Daoy (cell line): ENCODE measurements around the gene TBC1D22B. TPM values are rescaled to one million over a fixed set of nuclear protein-coding genes. Genes with fewer than 3 reads are reported as not detected.
A peak's percentile ranks its signal among the peaks of the same experiment; 100 is the strongest.
"Not testable (repeated sequence)": the region's sequence is repeated elsewhere in the genome, so short reads cannot be mapped to it uniquely, and the experiment has no call there.

ENCODE experiments used
- DNase-seq: peaks from one replicate; pipeline ENCODE4 v3.0.0-alpha.2; 2015; ENCODE audit warnings: low read depth
- total RNA-seq: library from RNA; depleted of rRNA; stranded (reverse); fragments of >200 nt; shearing (Covaris generic); gene quantifications from 2 replicates; pipeline ENCODE4 v1.2.3, GENCODE V29; 2014

Gene TBC1D22B
- total RNA-seq, 1 experiment from 2014 or later, result 7.7 TPM

DNA sequence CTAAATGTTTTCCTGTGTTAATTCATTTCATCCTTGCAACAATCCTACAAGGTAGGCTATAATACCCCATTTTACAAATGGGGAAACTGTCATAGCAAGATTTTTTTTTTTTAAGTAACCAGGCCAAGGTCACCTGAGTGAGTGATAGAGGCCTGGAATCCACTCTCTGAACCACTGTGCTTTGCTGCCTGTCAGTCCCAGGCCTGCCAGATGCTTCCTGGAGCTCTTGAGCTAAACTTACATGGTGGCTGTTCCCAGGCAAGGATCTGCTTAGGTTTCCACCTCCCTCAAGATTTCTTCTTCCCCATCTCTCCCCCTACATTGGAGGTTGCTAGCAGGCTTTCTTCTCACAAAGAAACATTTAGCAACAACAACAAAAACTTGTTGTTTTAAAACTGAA is 63.5 kb downstream of the TBC1D22B start:
- no peak for DNase-seq

DNA sequence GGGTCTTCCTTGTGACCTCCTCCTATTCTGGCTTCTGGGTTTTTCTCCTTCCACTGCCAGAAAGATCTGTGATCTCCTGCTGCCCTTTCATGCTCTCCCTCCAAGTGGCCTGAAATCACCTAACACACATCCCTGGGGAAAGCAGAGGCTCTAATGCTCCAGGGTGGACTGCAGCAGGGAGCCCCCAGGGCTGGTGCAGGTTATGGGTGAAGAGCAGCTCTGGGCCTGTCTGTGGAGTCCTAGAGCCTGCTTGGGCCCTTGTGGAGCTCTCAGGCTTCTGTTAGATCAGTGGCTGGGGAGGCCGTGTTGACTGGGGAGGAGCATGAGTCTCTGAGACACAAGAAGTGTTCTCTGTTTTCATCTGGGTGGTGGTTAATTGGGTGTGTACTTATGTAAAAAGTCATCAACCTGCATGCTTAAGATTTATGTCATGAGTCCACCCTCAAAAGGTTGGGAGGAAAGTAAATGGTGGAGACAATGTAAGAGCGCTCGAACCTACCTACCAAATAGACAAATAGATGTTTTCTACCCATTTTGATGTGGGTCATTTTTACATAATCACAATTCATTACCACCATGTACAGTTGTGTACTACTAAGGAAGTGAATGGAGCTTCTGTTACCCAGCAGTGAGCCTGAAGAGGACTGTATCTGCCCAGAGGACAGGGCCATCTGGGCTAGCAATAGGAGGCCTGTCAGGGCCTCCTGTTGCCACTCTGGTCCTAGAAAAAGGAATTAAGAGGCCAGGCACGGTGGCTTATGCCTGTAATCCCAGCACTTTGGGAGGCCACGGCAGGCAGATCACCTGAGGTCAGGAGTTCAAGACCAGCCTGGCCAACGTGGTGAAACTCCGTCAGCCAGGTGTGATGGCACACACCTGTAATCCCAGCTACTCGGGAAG is 64.2 kb downstream of the TBC1D22B start:
- no peak for DNase-seq

DNA sequence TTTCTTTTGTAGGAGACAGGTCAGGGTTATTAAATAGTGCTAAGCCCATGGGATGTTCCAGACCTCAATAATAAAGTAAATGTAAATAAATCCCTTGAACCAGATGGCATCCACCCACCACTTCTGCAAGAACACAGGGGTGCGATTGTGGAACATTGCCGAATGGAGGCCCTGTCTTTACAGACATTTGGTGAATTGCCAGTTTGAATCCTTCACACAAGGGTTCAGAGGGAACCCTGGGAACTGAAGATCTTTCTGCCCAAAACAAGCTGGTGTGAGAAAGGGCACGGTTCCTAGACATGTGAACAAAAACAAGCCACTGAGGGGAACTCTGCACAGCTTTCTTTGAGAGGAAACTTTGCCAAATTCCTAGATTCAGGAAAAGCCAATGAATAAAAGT is 66.0 kb downstream of the TBC1D22B start:
- no peak for DNase-seq

DNA sequence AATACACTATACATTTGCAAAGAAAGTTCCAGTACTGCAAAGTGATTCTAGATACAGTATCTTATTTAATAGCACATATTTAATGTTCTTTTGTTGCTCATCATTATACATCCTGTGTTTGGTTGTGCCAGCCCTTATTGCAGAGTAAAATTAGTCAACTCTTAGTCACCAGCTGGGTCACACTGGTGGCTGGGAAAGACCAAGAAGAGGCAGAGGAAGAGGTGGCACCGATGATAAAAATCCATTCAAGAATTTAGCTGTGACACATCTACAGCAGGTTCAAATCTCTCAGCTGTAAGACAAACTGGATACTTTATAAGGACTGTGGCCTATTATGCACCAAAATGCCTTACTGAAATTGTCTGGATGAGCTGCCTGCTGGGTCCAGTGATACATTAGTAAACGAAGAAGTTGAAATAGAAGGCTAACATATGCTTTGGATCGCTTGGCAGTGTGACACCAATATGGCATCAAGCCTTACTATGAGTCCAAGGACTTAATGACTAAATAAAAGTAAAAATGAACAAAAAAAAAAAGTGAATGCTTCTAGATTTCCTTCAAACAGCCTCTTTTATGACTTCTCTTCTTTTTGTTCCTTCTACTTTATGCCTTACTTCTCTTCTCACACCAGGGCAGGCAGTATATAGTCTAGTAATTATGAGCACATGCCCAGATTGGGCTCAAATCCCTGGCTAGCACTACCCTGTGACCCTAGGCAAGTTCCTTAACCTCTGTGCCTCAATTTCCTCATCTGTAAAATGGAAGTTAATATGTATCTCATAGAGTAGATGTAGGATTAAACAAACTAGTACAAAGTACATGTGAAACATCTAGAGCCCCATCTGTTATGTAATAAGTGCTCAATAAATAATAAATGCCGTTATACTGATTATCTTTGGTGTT is 66.8 kb downstream of the TBC1D22B start:
- DNase-seq, result peak; percentile 72

DNA sequence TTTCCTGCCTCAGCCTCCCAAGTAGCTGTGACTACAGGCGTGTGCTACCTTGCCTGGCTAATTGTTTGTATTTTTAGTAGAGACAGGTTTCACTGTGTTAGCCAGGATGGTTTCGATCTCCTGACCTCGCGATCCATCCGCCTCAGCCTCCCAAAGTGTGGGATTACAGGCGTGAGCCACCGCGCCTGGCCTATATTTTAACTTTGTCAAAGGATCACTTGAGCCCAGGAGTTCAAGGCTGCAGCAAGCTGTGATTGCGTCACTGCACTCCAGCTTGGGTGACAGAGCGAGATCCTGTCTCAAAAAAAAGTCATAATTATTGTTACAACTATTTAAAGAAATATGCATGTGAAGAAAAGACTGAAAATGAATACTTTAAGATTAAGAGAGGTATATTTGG is 72.8 kb downstream of the TBC1D22B start:
- not testable (repeated sequence) for DNase-seq

DNA sequence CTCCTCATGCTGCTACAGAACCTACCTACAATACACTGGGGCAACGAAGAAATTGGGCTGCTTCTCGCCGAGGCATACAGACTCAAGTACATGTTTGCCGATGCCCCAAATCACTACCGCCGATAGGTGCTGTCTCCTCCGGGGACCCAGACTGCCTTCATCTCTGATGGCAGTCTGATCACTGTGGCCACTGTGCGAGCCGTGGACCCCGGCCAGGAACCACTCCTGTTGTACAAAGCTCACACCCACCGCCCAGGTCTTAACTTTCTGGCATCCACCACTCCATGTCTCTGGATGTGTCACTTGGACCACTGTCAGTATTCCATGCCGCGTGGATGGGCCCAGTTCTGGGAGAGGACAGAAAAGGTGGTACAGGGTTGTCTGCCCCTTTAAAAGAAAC is 73.5 kb downstream of the TBC1D22B start:
- DNase-seq, result no peak

DNA sequence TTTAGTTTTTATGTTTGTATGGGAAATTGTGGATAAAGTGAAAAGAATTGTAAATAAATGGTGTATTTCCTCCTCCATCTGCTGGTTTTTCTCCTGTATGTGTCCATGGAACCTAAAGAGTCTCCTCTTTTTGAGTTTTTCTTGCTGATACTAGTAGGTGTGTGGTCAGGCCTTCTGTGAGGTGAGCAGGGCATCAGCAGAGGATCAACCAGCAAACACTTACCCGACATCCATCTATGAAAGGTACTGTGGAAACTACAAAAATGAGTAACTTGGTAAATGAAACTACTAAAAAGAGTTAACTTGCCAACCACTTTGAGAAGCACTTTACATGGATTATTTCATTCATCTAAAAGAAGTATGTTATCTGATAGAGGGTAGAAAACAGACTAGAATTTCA is 75.3 kb downstream of the TBC1D22B start:
- no peak for DNase-seq

DNA sequence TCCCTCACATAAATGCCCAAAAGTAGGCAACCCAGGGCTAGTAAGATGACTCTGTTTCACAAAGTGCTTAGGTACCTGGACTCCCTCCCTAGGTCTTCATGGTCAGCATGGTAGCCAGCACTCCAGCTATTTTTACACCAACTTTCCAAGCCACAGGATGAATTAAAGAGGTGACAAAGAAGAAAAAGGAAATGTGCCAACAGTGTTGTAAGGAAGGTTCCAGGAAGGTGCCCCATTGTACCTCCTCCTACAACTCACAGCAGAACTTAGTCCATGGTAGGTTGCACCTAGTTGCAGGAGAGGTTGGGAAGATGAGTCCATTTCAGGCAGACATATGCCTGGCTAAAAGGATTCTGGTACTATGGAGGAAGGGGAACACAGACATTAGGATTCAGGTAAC is 76.5 kb downstream of the TBC1D22B start:
- DNase-seq, result no peak

DNA sequence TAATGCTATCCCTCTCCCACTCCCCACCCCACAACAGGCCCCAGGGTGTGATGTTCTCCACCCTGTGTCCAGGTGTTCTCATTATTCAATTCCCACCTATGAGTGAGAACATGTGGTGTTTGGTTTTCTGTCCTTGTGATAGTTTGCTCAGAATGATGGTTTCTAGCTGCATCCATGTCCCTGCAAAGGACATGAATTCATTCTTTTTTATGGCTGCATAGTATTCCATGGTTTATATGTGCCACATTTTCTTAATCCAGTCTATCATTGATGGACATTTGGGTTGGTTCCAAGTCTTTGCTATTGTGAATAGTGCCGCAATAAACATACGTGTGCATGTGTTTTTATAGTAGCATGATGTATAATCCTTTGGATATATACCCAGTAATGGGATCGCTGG is 80.7 kb downstream of the TBC1D22B start:
- DNase-seq, result not testable (repeated sequence)

DNA sequence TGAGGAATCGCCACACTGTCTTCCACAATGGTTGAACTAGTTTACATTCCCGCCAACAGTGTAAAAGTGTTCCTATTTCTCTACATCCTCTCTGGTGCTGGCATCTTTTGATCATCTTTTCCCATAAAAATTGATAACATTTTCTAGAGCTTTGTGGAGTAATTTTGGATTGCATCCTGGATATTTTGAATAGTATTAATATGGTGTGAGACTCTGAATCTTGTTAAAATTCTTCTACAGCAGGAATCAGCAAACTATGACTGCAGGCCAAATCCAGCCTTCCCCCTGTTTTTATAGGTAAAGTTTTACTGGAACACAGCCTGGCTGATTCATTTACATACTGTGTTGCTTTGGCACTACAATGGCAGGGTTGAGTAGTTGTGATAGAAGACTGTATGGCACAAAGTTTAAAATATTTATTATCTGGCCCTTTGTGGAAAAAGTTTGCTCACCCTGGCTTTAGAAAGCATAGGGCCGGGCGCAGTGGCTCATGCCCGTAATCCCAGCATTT is 81.2 kb downstream of the TBC1D22B start:
- no peak for DNase-seq

DNA sequence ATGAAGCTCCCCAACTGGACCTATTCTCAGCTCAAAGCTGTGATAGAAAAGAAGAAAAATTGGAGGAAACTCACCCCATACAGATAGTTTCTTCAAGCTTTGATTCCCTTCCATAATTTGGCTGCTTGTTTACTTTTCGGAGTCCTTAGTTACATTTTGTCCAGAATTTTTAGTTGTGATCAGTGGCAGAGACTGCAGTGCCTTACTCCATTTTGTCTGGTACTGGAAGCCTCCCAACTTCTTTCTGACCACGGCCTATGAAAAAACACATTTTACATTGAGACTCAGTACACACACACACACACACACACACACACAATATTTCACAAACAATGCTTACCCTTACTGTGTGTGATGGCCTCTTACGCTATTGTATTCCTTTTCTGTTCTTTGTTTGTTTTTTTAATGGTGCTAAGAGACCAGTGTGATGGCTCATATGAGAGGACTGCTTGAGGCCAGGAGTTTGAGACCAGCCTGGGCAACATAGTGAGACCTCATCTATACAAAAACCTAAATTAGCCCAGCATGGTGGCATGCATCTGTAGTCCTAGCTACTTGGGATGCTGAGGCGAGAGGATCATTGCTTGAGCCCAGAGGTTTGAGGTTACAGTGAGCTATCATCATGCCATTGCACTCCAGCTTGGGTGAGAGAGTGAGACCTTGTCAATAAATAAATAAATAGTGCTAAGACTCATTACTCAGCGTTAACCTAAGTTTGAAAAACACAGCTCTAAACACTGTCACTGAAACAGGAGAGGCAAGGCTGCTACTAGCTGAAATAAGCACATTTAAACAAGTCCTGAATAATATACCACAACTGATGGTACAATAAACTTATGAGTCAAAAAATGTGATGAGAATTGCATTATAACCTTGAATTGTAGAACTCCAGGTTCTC is 82.4 kb downstream of the TBC1D22B start:
- DNase-seq, result no peak

DNA sequence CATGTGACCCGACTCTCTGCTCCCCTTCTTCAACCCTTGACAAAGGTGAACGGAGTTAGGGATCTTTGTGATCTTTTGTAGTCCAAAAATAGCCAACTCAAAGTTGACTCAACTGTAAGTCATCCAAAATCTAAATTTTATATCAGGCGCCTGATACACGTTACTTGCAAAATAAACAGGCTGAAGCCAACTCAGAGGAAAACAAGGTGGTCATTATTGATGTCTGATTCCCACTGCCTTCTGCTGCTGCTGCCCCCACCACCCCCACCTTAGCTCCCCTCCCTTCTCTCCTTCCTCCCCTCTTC is 83.0 kb downstream of the TBC1D22B start:
- DNase-seq, result no peak

DNA sequence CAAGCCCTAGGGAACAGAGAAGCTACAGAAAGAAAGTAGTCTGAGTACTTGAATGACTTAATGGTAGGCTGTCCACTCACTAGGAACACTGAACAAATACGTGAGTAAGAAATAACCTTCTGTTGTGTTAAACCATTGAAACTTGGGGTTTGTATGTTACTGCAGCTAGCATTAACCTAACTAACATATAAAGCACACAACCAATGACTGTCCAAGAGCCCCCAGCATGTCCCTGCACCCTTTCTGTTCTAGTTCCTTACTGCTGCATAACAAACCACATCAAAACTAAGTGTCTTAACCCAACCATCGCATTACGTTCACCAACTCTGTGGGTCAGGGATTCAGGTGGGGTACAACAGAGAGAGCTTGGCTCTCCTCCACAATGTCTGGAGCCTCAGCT is 85.7 kb downstream of the TBC1D22B start:
- no peak for DNase-seq

DNA sequence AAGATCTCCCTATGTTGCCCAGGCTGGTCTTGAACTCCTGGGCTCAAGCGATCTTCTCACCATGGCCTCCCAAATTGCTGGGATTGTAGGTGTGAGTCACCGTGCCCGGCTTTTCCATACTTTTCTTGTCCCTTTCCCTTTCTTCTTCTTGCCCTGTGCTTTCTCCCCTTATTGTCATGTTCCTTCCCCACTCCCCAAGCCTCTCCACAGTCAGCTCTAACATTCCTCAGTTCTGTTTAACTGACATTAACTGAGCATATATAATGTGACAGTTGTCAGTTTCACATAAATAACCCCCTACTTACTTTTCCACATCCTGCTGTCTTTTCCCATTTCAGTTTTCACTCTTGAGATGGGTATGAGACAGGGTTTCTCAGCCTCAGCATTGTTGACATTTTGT is 86.7 kb downstream of the TBC1D22B start:
- no peak for DNase-seq

DNA sequence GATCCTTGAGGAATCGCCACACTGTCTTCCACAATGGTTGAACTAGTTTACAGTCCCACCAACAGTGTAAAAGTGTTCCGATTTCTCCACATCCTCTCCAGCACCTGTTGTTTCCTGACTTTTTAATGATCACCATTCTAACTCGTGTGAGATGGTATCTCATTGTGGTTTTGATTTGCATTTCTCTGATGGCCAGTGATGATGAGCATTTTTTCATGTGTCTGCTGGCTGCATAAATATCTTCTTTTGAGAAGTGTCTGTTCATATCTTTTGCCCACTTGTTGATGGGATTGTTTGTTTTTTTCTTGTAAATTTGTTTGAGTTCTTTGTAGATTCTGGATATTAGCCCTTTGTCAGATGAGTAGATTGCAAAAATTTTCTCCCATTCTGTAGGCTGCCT is 88.2 kb downstream of the TBC1D22B start:
- DNase-seq, result not testable (repeated sequence)

DNA sequence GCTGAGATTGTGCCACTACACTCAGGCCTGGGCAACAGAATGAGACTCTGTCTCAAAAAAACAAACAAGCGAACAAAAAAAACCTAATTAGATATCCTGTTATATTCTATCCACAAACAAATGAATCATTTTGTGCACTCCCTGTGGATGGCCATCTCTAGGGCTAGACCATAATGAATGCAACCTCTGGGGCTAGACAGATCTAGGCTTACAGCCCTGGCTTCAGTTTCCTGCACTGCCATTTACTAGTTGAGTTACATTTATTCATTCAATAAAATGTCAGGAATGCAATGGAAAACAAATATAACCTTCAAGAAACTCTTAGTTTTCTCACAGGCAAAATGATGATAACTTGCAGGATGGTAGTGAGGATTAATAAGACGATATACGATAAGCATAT is 89.6 kb downstream of the TBC1D22B start:
- DNase-seq, result no peak

DNA sequence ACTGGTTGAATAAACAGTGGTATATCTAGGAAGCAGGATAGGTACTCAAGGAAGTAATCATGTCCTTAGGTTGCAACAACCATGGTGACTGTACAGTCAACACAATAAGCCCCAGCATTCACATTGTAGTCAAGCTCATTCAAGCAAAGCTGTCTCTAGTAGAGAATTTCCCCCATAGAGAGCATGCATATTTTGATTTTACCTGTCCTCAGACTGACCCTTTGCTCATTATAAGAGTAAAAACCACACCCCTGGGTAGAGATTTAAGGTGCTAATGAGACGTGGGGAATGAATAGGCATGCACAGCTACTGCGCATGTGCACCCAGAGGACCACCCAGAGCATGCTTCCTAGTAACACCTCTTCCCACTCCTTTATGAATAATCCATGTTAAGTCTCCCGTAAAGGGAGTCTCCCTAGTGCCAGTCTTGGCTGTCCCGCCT is 90.1 kb downstream of the TBC1D22B start:
- no peak for DNase-seq

DNA sequence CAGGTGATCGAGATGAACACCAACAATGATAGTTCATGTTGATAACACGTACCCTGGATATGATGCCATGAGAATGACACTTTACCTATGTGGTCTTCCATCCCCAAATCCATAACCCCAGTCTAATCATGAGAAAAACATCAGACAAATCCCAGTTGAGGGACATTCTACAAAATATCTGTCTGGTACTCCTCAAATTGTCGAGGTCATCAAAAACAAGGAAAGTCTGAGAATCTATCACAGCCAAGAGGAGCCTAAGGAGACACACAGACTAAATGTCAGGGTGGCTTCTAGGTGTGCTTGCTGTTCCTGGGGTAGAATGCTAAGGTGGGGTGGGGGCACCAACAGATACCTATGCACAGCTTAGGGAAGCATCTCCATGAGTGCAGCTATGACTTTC is 93.5 kb downstream of the TBC1D22B start:
- DNase-seq, result no peak

DNA sequence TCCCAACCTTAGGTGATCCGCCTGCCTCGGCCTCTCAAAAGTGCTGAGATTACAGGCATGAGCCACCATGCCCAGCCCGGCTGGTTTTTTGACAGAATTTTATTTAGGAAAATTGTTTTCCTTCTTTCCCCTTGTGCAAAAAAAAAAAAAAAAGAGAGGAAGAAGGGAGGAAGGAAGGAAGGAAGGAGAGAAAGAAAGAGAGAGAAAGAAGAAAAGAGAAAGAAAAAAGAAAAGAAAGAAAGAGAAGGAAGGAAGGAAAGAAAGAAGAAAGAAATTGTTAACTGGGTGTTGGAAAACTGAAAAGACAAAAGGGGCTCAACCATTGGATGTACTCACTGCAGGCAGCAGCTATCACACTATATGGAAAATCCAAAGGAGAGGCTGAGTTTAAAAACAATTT is 94.8 kb downstream of the TBC1D22B start:
- DNase-seq, result no peak

DNA sequence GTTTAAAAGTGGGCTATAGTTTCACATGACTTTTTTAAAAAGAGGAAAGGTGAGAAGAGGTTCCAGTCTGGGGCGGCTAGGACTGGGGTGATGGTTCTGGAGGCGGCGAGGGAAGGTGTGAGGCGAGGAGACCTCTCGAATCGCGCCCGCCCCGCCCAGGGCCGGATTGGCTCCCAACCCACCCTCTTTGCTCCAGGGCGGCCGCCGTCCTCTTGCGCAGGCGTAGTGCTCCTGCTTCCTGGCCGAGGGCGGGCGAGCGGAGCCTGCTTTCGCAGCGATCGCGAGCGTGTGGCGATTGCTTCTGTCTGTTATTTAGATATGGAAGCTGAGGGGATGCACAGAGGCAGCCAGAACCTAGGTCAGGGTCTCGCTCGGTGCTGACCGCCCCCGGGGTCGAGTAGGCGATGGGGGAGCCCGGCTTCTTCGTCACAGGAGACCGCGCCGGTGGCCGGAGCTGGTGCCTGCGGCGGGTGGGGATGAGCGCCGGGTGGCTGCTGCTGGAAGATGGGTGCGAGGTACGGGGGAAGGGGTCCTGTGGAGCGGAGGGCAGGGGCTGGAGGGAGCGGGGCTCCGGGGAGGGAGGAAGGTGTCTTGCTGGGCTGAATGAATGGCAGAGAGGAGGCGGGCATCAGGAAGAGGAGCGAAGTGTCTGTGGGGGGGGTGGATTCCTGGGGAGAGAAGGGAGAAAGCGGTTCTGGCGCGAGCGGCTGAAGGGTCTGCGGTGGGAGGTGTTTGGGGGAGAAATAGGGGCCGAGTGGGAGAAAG is 96.4 kb downstream of the TBC1D22B start, which contains the start of gene RNF8:
Gene RNF8, plus strand, starts transcription at position 223 of the 765 bp plus-strand sequence. Its CDS starts 182 bp downstream, at position 405.
- DNase-seq, result peak; percentile 97
